ENCODE measurements around the gene SOX10. TPM values are rescaled to one million over a fixed set of nuclear protein-coding genes. Genes with fewer than 3 reads are reported as not detected.

SOX10 gene
- total RNA-seq, 2 experiments from 2014 or later: not detected

DNA sequence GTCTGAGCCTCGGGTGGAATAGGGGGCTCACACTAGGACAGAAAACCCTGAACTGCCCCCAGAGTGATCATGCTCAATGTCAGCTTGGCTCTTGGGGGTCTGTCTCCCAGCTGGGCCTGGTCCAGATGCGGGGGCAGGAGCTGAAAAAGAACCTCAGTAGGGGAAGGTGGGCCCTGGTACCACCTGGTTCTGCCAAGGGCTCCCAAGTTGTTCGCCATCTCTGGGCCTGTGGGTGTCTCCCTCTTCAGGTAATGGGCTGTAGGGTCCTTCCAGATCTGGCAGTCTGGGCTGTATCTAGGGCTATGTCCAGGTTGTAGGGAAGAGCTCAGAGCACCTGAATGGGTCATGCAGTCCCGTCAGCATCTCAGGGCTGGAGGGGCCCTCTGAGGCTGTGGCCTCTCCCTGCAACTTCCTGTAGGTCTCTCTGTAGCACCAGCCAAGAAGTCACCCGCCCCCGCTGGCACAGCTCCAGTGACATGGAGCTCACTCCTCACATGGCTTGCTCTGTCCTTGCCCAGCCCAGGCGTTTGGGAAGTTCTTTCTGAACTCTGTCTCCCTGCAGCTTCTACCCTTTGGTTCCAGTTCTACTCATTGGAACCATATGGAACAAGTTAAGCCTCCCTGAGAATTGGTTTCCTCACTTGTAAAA, 33.0 kb upstream of the SOX10 start:
- POLR2A ChIA-PET: no interaction called here
- TF ChIP-seq, protein P1, sequence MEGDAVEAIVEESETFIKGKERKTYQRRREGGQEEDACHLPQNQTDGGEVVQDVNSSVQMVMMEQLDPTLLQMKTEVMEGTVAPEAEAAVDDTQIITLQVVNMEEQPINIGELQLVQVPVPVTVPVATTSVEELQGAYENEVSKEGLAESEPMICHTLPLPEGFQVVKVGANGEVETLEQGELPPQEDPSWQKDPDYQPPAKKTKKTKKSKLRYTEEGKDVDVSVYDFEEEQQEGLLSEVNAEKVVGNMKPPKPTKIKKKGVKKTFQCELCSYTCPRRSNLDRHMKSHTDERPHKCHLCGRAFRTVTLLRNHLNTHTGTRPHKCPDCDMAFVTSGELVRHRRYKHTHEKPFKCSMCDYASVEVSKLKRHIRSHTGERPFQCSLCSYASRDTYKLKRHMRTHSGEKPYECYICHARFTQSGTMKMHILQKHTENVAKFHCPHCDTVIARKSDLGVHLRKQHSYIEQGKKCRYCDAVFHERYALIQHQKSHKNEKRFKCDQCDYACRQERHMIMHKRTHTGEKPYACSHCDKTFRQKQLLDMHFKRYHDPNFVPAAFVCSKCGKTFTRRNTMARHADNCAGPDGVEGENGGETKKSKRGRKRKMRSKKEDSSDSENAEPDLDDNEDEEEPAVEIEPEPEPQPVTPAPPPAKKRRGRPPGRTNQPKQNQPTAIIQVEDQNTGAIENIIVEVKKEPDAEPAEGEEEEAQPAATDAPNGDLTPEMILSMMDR (IDR thresholded peaks at IDR 0.05): no peak
- DNase-seq (no peak), ATAC-seq (ENCODE audit: poor library complexity) (no peak)
- Mint-ChIP-seq H3K9me3 (no peaks in the 10 kb centered on the region), H3K4me3 (no peak overlapping the region), H3K27ac (no peak overlapping the region), H3K36me3 (ENCODE audit: low read depth) (no peaks in the 10 kb centered on the region), H3K4me1 (ENCODE audit: low read depth) (no peaks in the 10 kb centered on the region), H3K27me3 (no peaks in the 10 kb centered on the region)
- CTCF ChIA-PET: no interaction called here
- no peak overlapping the region for H3K4me3 ChIP-seq (ENCODE audit: low read length)
- no peaks in the 10 kb centered on the region for H3K36me3 ChIP-seq (ENCODE audit: insufficient read depth, low read length)
- no peaks in the 10 kb centered on the region for H3K4me1 ChIP-seq (ENCODE audit: insufficient read depth, low read length)
- H3K9me3 ChIP-seq (ENCODE audit: control insufficient read depth in 1 of 2, insufficient read depth in 1 of 2, low read length in 2 of 2): no peaks in the 10 kb centered on the region
- H3K27me3 ChIP-seq (ENCODE audit: control insufficient read depth in 1 of 2, insufficient read depth in 2 of 2, low read length in 2 of 2): no peaks in the 10 kb centered on the region
- H3K27ac ChIP-seq (ENCODE audit: low read depth in 1 of 2, low read length in 2 of 2): no peak overlapping the region
- intact Hi-C loops (cut with DNase I, micrococcal nuclease): no loop called here

DNA sequence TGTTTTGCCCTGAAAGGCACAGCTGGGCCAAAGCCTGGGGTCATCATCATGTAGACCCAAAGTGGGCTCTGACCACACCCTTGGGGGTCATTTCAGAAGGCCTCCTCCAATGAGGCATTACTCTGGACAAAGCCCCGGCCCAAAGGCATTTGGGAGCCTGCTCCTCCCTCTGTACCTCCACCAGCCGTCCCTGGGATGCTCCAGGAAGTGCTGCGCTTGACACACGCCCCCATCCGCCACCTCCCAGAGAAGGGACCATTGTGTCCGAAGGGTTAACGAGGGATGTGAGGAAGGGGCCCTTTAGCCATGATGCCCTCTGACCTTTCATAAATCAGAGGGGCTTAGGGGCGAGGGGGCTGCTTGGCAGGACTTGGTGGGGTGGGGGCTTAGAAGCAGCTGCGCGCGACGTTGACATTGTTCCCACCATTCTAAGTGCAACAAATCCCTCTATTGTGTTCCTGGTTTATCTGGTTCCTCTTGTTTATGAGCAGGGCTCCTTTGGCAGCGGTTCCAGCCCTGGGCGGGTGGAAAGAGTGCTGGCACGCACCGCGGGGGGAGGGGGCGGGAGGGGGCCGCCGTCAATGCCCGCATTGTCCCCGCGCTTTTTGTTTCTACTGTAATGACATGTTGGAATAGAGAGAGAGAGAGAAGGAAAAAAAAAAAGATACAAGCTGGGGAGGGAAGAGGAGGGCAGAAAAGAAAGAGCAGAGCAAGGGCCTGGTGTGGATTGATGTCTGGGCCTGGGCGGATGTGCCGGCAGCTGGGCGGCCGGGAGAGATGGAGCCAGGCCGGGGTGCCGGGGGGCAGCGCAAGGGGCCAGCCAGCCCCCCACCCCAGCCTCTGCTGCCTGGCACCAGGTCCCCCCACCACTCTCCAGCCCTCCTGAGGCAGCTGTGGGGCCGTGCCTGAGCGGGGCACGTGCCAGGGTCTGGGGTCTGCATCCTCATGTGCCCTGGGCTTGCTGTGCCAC, 32.1 kb upstream of the SOX10 start:
- Histone ChIP-seq H3K36me3 (ENCODE audit: insufficient read depth, low read length) (no peaks in the 10 kb centered on the region), H3K27me3 (ENCODE audit: control insufficient read depth in 1 of 2, insufficient read depth in 2 of 2, low read length in 2 of 2) (no peaks in the 10 kb centered on the region), H3K9me3 (ENCODE audit: control insufficient read depth in 1 of 2, insufficient read depth in 1 of 2, low read length in 2 of 2) (no peaks in the 10 kb centered on the region), H3K4me1 (ENCODE audit: insufficient read depth, low read length) (no peaks in the 10 kb centered on the region), H3K4me3 (ENCODE audit: low read length) (no peak overlapping the region), H3K27ac (ENCODE audit: low read depth in 1 of 2, low read length in 2 of 2) (no peak overlapping the region)
- no peaks in the 10 kb centered on the region for H3K4me1 Mint-ChIP-seq (ENCODE audit: low read depth)
- POLR2A ChIA-PET: no interaction called here
- DNase-seq (no peak), ATAC-seq (ENCODE audit: poor library complexity) (no peak)
- TF ChIP-seq, protein P1 (IDR thresholded peaks at IDR 0.05): no peak
- no peaks in the 10 kb centered on the region for H3K9me3 Mint-ChIP-seq
- H3K36me3 Mint-ChIP-seq (ENCODE audit: low read depth): no peaks in the 10 kb centered on the region
- no peak overlapping the region for H3K4me3 Mint-ChIP-seq
- H3K27me3 Mint-ChIP-seq: no peaks in the 10 kb centered on the region
- intact Hi-C loops (cut with DNase I, micrococcal nuclease): no loop called here
- CTCF ChIA-PET: no interaction called here
- H3K27ac Mint-ChIP-seq: no peak overlapping the region

DNA sequence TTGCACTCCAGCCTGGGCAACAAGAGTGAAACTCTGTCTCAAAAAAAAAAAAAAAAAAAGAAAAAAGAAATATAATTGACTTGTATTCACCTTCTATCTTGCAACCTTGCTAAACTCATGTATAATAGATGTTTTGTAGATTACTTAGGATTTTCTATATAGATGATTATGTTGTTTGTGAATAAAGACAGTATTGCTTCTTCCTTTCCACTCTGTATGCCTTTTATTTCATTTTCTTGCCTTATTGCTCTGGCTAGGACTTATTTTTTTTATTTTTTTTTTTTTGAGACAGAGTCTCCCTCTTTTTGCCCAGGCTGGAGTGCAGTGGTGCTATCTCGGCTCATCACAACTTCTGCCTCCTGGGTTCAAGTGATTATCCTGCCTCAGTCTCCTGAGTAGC, 29.7 kb upstream of the SOX10 start:
- Histone ChIP-seq H3K4me3 (ENCODE audit: low read length) (no peak overlapping the region), H3K27me3 (ENCODE audit: control insufficient read depth in 1 of 2, insufficient read depth in 2 of 2, low read length in 2 of 2) (no peaks in the 10 kb centered on the region), H3K36me3 (ENCODE audit: insufficient read depth, low read length) (no peaks in the 10 kb centered on the region), H3K9me3 (ENCODE audit: control insufficient read depth in 1 of 2, insufficient read depth in 1 of 2, low read length in 2 of 2) (no peaks in the 10 kb centered on the region), H3K4me1 (ENCODE audit: insufficient read depth, low read length) (no peaks in the 10 kb centered on the region), H3K27ac (ENCODE audit: low read depth in 1 of 2, low read length in 2 of 2) (no peak overlapping the region)
- ChIA-PET CTCF (no interaction called here), POLR2A (no interaction called here)
- ATAC-seq (ENCODE audit: poor library complexity) (no peak), DNase-seq (no peak)
- Mint-ChIP-seq H3K4me1 (ENCODE audit: low read depth) (no peaks in the 10 kb centered on the region), H3K27me3 (no peaks in the 10 kb centered on the region), H3K4me3 (no peak overlapping the region), H3K27ac (no peak overlapping the region), H3K9me3 (no peaks in the 10 kb centered on the region), H3K36me3 (ENCODE audit: low read depth) (no peaks in the 10 kb centered on the region)
- intact Hi-C loops (cut with DNase I, micrococcal nuclease): no loop called here
- TF ChIP-seq, protein P1 (IDR thresholded peaks at IDR 0.05): no peak
